Activated CD8-positive, alpha-beta T cell treated with anti-CD3 and anti-CD28 coated beads for 36 hours (primary cell): Measurements from ENCODE around the gene PLEKHH3. TPM values are rescaled to one million over a fixed set of nuclear protein-coding genes. Genes with fewer than 3 reads are reported as not detected.

Experiments used
- ATAC-seq: fragments of 200-7000 bp; cut with Tn5 transposase; one replicate; pipeline ENCODE4 v1.10.0; 2021; ENCODE audit warnings: mild to moderate bottlenecking, moderate library complexity
- CTCF ChIA-PET: fragments of 350-600 bp; sonication (Branson Sonifier 250); formaldehyde crosslinking; loops from one replicate; lab custom pipeline; 2021; ENCODE audit warnings: antibody characterized with exemption; lab: Charles Lee
- POLR2A ChIA-PET: fragments of 350-600 bp; sonication (Branson Sonifier 250); formaldehyde crosslinking; loops from one replicate; lab custom pipeline; 2021; ENCODE audit warnings: antibody characterized with exemption; lab: Charles Lee
- DNase-seq: peaks from one replicate; pipeline ENCODE4 v3.0.0-alpha.2; 2020
- H3K27ac Mint-ChIP-seq: one replicate; pipeline ENCODE4 v1.8.0; 2021; ENCODE audit warnings: mild to moderate bottlenecking, mixed read lengths
- H3K27me3 Mint-ChIP-seq: one replicate; pipeline ENCODE4 v1.8.0; 2021; ENCODE audit warnings: mixed read lengths
- H3K36me3 Mint-ChIP-seq: one replicate; pipeline ENCODE4 v1.8.0; 2021; ENCODE audit warnings: low read depth, mixed read lengths
- H3K4me1 Mint-ChIP-seq: one replicate; pipeline ENCODE4 v1.8.0; 2021; ENCODE audit warnings: low read depth, mixed read lengths
- H3K4me3 Mint-ChIP-seq: one replicate; pipeline ENCODE4 v1.8.0; 2021; ENCODE audit warnings: mild to moderate bottlenecking, moderate library complexity, mixed read lengths
- H3K9me3 Mint-ChIP-seq: one replicate; pipeline ENCODE4 v1.8.0; 2021; ENCODE audit warnings: mixed read lengths
- intact Hi-C: fragments of 100-400 bp; cut with micrococcal nuclease; formaldehyde crosslinking; loops from one replicate; pipeline ENCODE4 v1.10.0; 2022
- total RNA-seq, 2 experiments: library from RNA; stranded (reverse); gene quantifications; one replicate each; pipeline ENCODE4 v1.2.3, GENCODE V29; 2021
- TF ChIP-seq, protein P1 (sequence below): fragments of 200-600 bp; IDR thresholded peaks from one replicate; pipeline ENCODE4 v1.8.0; 2022; ENCODE audit warnings: antibody characterized with exemption, mild to moderate bottlenecking

The PLEKHH3 gene
- total RNA-seq, 2 experiments from 2014 or later, result 0.29 to 0.65 TPM

GRCh38 chr17:42679492-42680330 lies 2.9 kb upstream of the PLEKHH3 start:
- Mint-ChIP-seq H3K9me3 (no peaks in the 10 kb centered on the region), H3K4me3 (peak overlapping the region; percentile 71), H3K4me1 (peaks cover 51% of the 10 kb centered on the region), H3K27me3 (peaks cover 49% of the 10 kb centered on the region), H3K27ac (peak overlapping the region; percentile 85), H3K36me3 (no peaks in the 10 kb centered on the region)
- TF ChIP-seq, protein P1, sequence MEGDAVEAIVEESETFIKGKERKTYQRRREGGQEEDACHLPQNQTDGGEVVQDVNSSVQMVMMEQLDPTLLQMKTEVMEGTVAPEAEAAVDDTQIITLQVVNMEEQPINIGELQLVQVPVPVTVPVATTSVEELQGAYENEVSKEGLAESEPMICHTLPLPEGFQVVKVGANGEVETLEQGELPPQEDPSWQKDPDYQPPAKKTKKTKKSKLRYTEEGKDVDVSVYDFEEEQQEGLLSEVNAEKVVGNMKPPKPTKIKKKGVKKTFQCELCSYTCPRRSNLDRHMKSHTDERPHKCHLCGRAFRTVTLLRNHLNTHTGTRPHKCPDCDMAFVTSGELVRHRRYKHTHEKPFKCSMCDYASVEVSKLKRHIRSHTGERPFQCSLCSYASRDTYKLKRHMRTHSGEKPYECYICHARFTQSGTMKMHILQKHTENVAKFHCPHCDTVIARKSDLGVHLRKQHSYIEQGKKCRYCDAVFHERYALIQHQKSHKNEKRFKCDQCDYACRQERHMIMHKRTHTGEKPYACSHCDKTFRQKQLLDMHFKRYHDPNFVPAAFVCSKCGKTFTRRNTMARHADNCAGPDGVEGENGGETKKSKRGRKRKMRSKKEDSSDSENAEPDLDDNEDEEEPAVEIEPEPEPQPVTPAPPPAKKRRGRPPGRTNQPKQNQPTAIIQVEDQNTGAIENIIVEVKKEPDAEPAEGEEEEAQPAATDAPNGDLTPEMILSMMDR, result peak; percentile 91
- intact Hi-C loops, result loop anchor here (5.0 kb wide), 1 partner anchor 102 kb away; the partner anchor contains the start of gene PSMC3IP
- POLR2A ChIA-PET, result interaction anchor here (0.9 to 1.9 kb wide), 9 partner anchors 9 to 319 kb away, joined by 3 to 7 read pairs (median 4); partner anchors contain the start of genes NAGLU and RPL27
- CTCF ChIA-PET, result interaction anchor here (0.8 to 3.2 kb wide), 11 partner anchors 10 to 111 kb away, joined by 3 to 39 read pairs (median 3); partner anchors contain the start of genes PSMC3IP, RETREG3 and TUBG1
- peak; percentile 76 for DNase-seq
- peak; percentile 29 for ATAC-seq

GRCh38 chr17:42678951-42679491 lies 2.2 kb upstream of the PLEKHH3 start:
- TF ChIP-seq, protein P1, result no peak
- ATAC-seq (peak; percentile 13), DNase-seq (peak; percentile 73)
- Mint-ChIP-seq H3K27ac (peak overlapping the region; percentile 85), H3K4me1 (peaks cover 55% of the 10 kb centered on the region), H3K36me3 (no peaks in the 10 kb centered on the region), H3K4me3 (peak overlapping the region; percentile 71), H3K9me3 (no peaks in the 10 kb centered on the region), H3K27me3 (peaks cover 51% of the 10 kb centered on the region)
- ChIA-PET POLR2A (interaction anchor here (0.9 to 1.9 kb wide), 9 partner anchors 8 to 319 kb away, joined by 3 to 7 read pairs (median 4); partner anchors contain the start of genes NAGLU and RPL27), CTCF (interaction anchor here (0.9 to 3.2 kb wide), 7 partner anchors 9 to 111 kb away, joined by 3 to 39 read pairs (median 3); partner anchors contain the start of genes PSMC3IP, RETREG3 and TUBG1)
- intact Hi-C loops, result loop anchor here (5.0 kb wide), 1 partner anchor 102 kb away; the partner anchor contains the start of gene PSMC3IP

DNA sequence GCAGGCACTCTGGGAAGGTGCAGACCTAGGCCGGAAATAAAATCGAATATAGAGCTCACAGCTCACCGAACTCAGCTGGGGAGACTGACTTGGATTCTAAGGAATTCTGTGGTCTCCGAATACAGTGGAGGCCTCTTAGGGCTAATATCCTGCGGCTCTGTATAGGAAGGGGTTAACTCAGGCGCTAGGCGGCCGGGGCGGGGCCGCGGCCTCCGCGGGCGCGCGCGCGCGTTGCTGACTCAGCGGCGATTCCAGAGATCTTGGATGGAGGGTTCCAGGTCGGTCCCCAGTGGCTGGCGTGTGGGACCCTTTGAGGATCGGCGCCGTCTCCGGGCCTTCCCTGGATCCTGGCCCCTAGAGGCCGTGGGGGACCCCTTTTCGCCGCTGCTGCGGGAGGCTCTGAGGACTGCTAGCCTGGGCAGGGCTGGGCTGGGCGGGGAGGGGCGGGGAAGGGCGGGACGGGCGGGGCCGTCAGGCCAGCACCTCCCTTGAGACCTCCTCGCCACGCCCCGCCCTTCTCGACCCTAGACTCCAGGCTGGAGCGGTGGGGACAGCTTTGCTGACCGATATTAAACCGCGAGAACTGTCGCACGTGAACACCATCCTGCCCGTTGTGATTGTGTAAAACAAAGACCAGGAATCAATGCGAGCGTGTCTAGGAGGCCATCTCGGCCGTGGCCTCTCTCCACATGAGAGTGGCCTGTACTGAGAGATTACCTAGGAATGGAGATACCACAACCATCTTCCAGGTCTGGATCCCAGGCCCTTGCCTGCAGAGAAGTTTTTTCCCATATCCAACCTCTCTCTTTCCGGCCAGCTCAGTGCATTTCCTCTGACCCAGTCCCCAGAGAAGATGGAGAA lies 1.4 kb upstream of the PLEKHH3 start:
- Mint-ChIP-seq H3K36me3 (no peaks in the 10 kb centered on the region), H3K4me1 (peaks cover 52% of the 10 kb centered on the region), H3K27ac (peak overlapping the region; percentile 76), H3K4me3 (peak overlapping the region; percentile 71), H3K27me3 (peaks cover 45% of the 10 kb centered on the region), H3K9me3 (no peaks in the 10 kb centered on the region)
- peak; percentile 81 for DNase-seq
- peak; percentile 15 for ATAC-seq
- CTCF ChIA-PET, result interaction anchor here (0.9 to 3.2 kb wide), 7 partner anchors 9 to 110 kb away, joined by 3 to 18 read pairs (median 3); partner anchors contain the start of genes PSMC3IP, RETREG3 and TUBG1
- intact Hi-C loops, result loop anchor here (5.0 kb wide), 1 partner anchor 101 kb away; the partner anchor contains the start of gene PSMC3IP
- TF ChIP-seq, protein P1, result no peak
- POLR2A ChIA-PET, result interaction anchor here (0.7 to 1.7 kb wide), 9 partner anchors 14 to 638 kb away, joined by 3 to 6 read pairs (median 5); partner anchors contain the start of gene RPL27

DNA sequence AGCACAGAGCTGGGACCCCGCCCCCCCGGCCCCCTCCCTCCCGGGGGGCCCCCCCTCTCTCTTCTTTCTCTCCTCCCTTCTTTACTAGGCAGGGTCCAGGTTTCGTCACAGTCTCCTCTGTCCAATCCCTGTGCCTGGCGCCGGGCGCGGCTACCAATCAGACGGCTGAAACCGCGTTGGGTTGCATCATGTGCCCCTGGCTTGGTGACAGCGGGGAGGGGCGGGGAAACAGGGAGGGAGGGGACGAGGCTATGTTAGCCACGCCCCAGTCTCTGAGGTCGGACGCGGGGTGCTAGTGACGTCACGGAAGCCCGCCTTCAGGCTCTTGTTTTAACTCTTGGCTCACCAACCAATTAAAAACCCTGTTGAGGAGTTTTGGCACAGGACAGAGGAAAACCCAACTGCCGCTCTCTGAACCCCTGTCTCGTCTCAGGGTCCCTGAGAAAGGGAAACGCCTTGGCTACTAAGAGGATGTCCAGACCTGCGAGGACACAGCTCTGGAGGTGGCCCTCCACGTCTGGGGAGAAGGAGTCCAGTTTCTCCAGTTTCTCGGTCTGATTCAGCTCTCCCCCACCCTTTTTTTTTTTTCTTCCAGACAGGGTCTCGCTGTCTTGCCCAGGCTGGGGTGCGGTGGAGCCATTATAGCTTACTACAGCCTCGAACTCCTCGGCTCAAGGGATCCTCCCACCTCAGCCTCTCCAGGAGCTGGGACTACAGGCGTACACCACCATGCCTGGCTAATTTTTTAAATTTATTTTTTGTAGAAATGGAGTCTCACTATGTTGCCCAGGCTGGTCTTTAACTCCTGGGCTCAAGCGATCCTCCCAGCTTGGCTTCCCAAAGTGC lies 441 bp upstream of the PLEKHH3 start:
- POLR2A ChIA-PET, result interaction anchor here (0.6 to 1.4 kb wide), 8 partner anchors 27 to 639 kb away, joined by 3 to 5 read pairs (median 4); partner anchors contain the start of gene STAT5A
- intact Hi-C loops, result loop anchor here (5.0 kb wide), 1 partner anchor 100 kb away; the partner anchor contains the start of gene PSMC3IP

More for the DNA sequence above, 441 bp upstream of the PLEKHH3 start:
- TF ChIP-seq, protein P1, result no peak
- Mint-ChIP-seq H3K9me3 (no peaks in the 10 kb centered on the region), H3K27me3 (peaks cover 42% of the 10 kb centered on the region), H3K27ac (peak overlapping the region; percentile 52), H3K4me1 (peaks cover 45% of the 10 kb centered on the region), H3K4me3 (peak overlapping the region; percentile 71), H3K36me3 (no peaks in the 10 kb centered on the region)
- DNase-seq (peak; percentile 100), ATAC-seq (peak; percentile 83)
- CTCF ChIA-PET, result interaction anchor here (0.6 to 2.5 kb wide), 3 partner anchors 13 to 208 kb away, joined by 3 to 17 read pairs (median 3); partner anchors contain the start of gene PSMC3IP
